Epithelial cell of proximal tubule (primary cell): ENCODE measurements around the gene CLDN19. TPM values are rescaled to one million over a fixed set of nuclear protein-coding genes. Genes with fewer than 3 reads are reported as not detected.

Experiments
- DNase-seq: peaks from one replicate; pipeline ENCODE4 v3.0.0-alpha.2; 2011; ENCODE audit warnings: low read depth
- H3K4me3 ChIP-seq: 2 replicates; pipeline ENCODE4 v1.5.1; 2011; ENCODE audit warnings: low read depth, mild to moderate bottlenecking, low read length
- total RNA-seq: library from RNA; depleted of rRNA; stranded (reverse); fragments of >200 nt; gene quantifications from 2 replicates; pipeline ENCODE4 v1.2.3, GENCODE V29; 2015
- TF ChIP-seq, protein P1 (sequence below): conservative IDR thresholded peaks from 2 replicates; pipeline ENCODE4 v1.5.1; 2012; ENCODE audit warnings: low read depth, mild to moderate bottlenecking, low read length

CLDN19 gene
- total RNA-seq, 1 donor from 2014 or later = 1.2 TPM

DNA sequence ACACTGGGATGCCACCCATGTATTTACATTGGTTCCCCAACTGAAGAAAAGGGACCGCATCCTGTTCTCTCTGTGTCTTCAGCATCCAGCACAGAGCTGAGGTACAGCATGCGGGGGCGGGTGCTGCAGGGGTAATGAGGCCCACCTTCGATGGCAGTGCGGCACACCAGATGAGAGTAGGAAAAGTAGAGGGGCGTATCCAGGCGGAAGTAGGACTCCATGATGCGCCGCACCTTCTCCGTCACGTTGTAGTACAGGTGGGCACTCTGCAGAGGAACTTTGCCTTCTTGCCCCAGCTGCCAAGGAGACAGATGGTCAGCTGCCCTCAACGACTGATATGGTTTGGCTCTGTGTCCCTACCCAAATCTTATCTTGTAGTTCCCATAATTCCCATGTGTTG lies 10.0 kb upstream of the CLDN19 start:
- no peak for DNase-seq
- TF ChIP-seq, protein P1, sequence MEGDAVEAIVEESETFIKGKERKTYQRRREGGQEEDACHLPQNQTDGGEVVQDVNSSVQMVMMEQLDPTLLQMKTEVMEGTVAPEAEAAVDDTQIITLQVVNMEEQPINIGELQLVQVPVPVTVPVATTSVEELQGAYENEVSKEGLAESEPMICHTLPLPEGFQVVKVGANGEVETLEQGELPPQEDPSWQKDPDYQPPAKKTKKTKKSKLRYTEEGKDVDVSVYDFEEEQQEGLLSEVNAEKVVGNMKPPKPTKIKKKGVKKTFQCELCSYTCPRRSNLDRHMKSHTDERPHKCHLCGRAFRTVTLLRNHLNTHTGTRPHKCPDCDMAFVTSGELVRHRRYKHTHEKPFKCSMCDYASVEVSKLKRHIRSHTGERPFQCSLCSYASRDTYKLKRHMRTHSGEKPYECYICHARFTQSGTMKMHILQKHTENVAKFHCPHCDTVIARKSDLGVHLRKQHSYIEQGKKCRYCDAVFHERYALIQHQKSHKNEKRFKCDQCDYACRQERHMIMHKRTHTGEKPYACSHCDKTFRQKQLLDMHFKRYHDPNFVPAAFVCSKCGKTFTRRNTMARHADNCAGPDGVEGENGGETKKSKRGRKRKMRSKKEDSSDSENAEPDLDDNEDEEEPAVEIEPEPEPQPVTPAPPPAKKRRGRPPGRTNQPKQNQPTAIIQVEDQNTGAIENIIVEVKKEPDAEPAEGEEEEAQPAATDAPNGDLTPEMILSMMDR = no peak
- no peak overlapping the region for H3K4me3 ChIP-seq

DNA sequence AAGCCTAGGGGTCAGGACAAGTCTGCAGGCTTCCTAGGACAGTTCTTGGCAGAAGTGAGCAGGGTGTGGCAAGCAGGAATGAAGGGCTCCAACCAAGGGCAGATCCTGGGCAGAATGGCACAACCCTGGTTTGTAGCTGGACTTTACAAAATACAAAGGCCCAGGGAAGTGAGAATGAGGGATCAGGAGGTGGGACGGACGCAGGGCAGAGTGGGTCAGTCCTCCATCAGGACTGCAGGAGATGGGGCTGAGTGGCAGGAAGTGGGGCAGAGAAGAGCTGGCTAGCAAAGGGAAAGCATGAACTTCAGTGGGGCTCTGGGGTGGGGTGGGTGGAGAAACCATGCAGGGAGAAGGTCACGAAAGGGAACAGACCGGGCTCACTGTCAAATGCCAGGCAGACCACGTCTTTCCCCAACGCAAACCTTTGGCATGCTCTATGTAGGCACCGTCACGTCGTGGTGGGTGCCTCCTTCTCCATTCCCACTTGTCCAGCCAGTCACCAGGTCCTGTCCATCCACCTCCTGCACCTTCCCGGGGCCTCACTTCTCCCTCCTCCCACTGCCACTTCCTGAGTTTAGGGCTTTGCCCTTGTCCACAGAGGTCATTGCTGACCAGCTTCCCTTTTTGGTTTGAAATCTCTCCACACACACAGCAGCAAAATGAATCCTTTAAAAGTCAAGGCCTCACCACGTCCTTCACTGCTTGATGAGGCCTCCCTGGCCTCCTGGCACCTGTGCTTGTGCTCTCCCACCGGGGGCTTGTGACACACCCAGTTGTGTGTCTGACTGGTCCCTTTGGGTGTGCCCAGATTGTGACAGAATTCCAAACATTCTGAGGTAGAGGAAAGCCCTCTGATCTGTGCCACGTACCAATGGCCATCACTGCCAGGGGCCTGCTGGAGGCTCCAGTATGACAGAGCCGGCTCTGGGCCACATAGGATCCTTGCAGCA lies 8.7 kb upstream of the CLDN19 start:
- TF ChIP-seq, protein P1 = no peak
- no peak for DNase-seq

DNA sequence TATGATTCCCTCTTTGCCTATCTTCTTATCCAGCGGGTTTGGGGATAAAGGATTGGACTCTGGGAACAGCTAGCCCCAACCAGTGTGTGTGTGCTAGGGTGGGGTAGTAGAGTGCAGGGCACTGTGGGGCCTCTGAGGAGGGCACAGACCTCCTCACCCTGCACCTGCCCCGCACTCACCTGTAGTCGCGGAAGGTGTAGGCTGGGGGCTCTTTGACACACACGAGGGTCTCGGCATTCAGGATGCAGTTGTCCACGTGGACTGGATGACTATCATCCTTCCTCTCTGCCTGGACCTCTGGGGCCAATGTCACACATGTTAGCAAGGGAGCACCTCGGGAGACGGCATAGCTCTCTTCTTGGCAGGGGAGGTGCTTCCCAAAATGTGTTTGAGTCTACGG lies 8.0 kb upstream of the CLDN19 start:
- no peak for DNase-seq
- TF ChIP-seq, protein P1 = no peak
- H3K4me3 ChIP-seq = no peak overlapping the region

More for the DNA sequence above, 8.7 kb upstream of the CLDN19 start:
- no peak overlapping the region for H3K4me3 ChIP-seq

DNA sequence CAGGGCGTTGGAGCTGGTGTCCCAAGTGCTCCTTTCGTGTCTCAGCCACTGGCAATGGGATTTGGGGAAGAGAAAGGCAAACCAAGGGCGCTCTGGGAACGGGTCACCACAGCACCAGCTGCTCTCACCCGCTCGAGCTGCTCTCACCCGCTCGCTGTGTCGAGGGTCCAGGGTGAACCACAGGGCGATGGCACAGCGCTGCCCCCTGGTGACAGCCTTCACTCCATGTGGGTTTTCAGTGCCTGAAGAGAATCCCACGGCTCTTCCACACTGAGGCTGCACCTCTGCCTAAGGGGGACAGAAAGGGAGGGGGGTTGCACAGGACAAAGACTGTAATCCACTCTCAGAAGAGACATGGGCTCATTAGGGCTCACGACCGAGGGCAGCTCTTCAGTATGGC lies 7.1 kb upstream of the CLDN19 start:
- no peak overlapping the region for H3K4me3 ChIP-seq
- TF ChIP-seq, protein P1 = peak; percentile 72
- DNase-seq = no peak

DNA sequence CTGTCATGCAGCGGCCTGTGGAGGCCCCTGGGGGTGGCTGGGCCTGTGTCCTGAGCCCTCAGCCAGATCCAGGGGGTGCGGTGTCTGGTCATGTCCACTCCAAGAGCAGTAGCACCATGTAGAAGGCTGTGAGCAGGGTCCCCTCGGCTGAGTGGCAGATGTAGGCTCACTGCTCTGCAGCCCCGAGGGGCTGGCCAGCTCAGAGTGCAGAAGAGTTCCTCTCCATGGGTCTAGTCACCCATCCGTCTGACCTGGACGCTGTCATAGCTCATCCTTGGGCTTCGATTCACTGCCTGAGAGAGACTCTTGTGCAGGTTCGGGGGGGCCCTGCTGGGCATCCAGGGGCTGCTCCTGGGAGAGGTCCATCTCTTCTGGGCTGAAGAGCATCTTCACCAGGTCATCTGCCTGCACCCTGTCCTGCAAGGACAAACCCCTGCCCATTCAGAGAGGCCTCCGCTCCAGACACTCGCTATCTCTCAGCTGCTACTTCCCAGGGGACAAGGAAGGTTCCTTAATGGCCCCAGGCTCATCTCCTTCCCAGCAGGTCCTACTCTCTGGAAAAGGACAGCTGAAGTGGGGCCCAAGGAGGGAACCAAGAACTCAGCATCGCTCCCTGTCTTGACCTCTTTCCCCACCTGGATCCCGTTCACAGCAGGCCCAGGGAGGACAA lies 6.5 kb upstream of the CLDN19 start:
- TF ChIP-seq, protein P1 = no peak
- H3K4me3 ChIP-seq = no peak overlapping the region
- DNase-seq = no peak

DNA sequence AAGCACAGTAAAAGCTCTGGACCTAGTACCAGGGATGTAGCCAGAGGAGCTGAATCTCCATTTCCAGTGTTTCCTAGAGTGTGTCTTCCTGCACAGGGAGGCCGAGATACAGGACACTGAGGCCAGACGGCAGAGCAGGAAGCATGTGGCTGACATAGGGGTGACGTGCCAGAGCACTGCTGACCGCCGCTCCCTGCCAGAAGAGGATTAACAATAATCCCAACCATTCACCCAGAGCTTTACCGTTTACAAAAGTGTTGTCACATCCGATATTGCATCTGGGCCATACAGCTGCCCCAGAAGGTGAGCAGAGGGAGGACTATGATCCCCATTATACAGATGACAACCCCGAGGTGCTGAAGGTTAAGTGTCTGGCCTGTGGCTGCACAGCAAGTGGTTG lies 5.8 kb upstream of the CLDN19 start:
- no peak for DNase-seq
- TF ChIP-seq, protein P1 = no peak
- H3K4me3 ChIP-seq = no peak overlapping the region
